Mesenchymal stem cell (in vitro differentiated cells and primary cell): ENCODE results near the gene RBM43.
A peak's percentile ranks its signal among the peaks of the same experiment; 100 is the strongest.

ENCODE experiments used
- DNase-seq: peaks from one replicate; pipeline ENCODE4 v3.0.0-alpha.2; 2013
- H2AFZ ChIP-seq: one replicate; pipeline ENCODE4 v1.6.1; 2013; ENCODE audit warnings: low read depth, mild to moderate bottlenecking, control low read depth, inconsistent platforms, low read length, moderate library complexity
- H2AK5ac ChIP-seq: 2 replicates; pipeline ENCODE4 v1.6.1; 2013; ENCODE audit warnings: low read length, moderate library complexity, mild to moderate bottlenecking, inconsistent platforms; ENCODE audit not compliant: severe bottlenecking
- H2BK120ac ChIP-seq: one replicate; pipeline ENCODE4 v1.6.1; 2013; ENCODE audit warnings: low read depth, mild to moderate bottlenecking, inconsistent platforms, low read length, moderate library complexity
- H2BK12ac ChIP-seq, 2 experiments: one replicate each; pipeline ENCODE4 v1.6.1; 2013; ENCODE audit warnings: inconsistent platforms in 2 of 2, low read length in 2 of 2, mild to moderate bottlenecking in 2 of 2, moderate library complexity in 2 of 2, control low read depth in 1 of 2
- H2BK15ac ChIP-seq: one replicate; pipeline ENCODE4 v1.6.1; 2013; ENCODE audit warnings: mild to moderate bottlenecking, low read depth, inconsistent platforms; ENCODE audit not compliant: poor library complexity, severe bottlenecking
- H2BK5ac ChIP-seq: 2 replicates; pipeline ENCODE4 v1.6.1; 2013; ENCODE audit warnings: low read depth, mild to moderate bottlenecking, low read length, control low read depth, inconsistent platforms; ENCODE audit not compliant: poor library complexity, severe bottlenecking
- H3K14ac ChIP-seq, 2 experiments: one replicate each; pipeline ENCODE4 v1.6.1; 2013; ENCODE audit warnings: inconsistent platforms in 2 of 2, low read length in 2 of 2, control low read depth in 1 of 2, mild to moderate bottlenecking in 1 of 2, moderate library complexity in 1 of 2
- H3K18ac ChIP-seq, 2 experiments: one replicate each; pipeline ENCODE4 v1.6.1; 2013; ENCODE audit warnings: inconsistent platforms in 2 of 2, low read length in 2 of 2, control low read depth in 1 of 2, low read depth in 1 of 2, mild to moderate bottlenecking in 1 of 2
- H3K23ac ChIP-seq, 2 experiments: one replicate each; pipeline ENCODE4 v1.6.1; 2013; ENCODE audit warnings: inconsistent platforms in 2 of 2, low read length in 2 of 2, mild to moderate bottlenecking in 2 of 2, moderate library complexity in 2 of 2, control low read depth in 1 of 2
- H3K27ac ChIP-seq: 2 replicates; pipeline ENCODE4 v1.5.1; 2013; ENCODE audit warnings: mild to moderate bottlenecking, moderate library complexity, low read length, control low read depth, inconsistent platforms; ENCODE audit not compliant: poor library complexity, severe bottlenecking
- H3K27me3 ChIP-seq, 2 experiments: 2 replicates each; pipeline versions ENCODE4 v1.6.1 to v1.7.0; 2013; ENCODE audit warnings: low read length in 2 of 2, mild to moderate bottlenecking in 2 of 2, moderate library complexity in 2 of 2, control low read depth in 1 of 2, inconsistent platforms in 1 of 2; ENCODE audit not compliant: control insufficient read depth in 1 of 2, insufficient read depth in 1 of 2
- H3K36me3 ChIP-seq, 2 experiments: 2 replicates each; pipeline versions ENCODE4 v1.6.1 to v1.7.0; 2013; ENCODE audit warnings: low read length in 2 of 2, control low read depth in 1 of 2, inconsistent platforms in 1 of 2, low read depth in 1 of 2, mild to moderate bottlenecking in 1 of 2; ENCODE audit not compliant: insufficient read depth in 2 of 2, control insufficient read depth in 1 of 2
- H3K4ac ChIP-seq, 2 experiments: one replicate each; pipeline ENCODE4 v1.6.1; 2013; ENCODE audit warnings: inconsistent platforms in 2 of 2, low read length in 2 of 2, mild to moderate bottlenecking in 2 of 2, moderate library complexity in 2 of 2, control low read depth in 1 of 2, low read depth in 1 of 2
- H3K4me1 ChIP-seq: 2 replicates; pipeline ENCODE4 v1.6.1; 2013; ENCODE audit warnings: low read depth, low read length, control low read depth; ENCODE audit not compliant: control insufficient read depth, insufficient read depth
- H3K4me2 ChIP-seq: 2 replicates; pipeline ENCODE4 v1.6.1; 2013; ENCODE audit warnings: low read length, mild to moderate bottlenecking, inconsistent platforms; ENCODE audit not compliant: poor library complexity, severe bottlenecking
- H3K4me3 ChIP-seq, 2 experiments: 2 replicates each; pipeline versions ENCODE4 v1.5.1 to v1.7.0; 2013; ENCODE audit warnings: low read length in 2 of 2, mild to moderate bottlenecking in 2 of 2, control low read depth in 1 of 2, low read depth in 1 of 2; ENCODE audit not compliant: insufficient read depth in 1 of 2
- H3K79me1 ChIP-seq: replicated peaks from 2 replicates; pipeline ENCODE4 v1.6.1; 2013; ENCODE audit warnings: mild to moderate bottlenecking, control low read depth, low read length, inconsistent platforms; ENCODE audit not compliant: poor library complexity, severe bottlenecking
- H3K9ac ChIP-seq: 2 replicates; pipeline ENCODE4 v1.7.0; 2013; ENCODE audit warnings: mild to moderate bottlenecking, low read length, moderate library complexity
- H3K9me3 ChIP-seq: 2 replicates; pipeline ENCODE4 v1.7.0; 2013; ENCODE audit warnings: mild to moderate bottlenecking, low read length; ENCODE audit not compliant: control insufficient read depth
- H4K8ac ChIP-seq: one replicate; pipeline ENCODE4 v1.6.1; 2013; ENCODE audit warnings: inconsistent platforms, mild to moderate bottlenecking, low read length, moderate library complexity
- H4K91ac ChIP-seq: one replicate; pipeline ENCODE4 v1.6.1; 2013; ENCODE audit warnings: mild to moderate bottlenecking, low read length, inconsistent platforms
- WGBS: methylation state at CpG from one replicate; pipeline ENCODE4 v1.1.7; 2013; ENCODE audit warnings: mixed read lengths; 5-methylcytosine and 5-hydroxymethylcytosine counted together

Gene RBM43

GRCh38 chr2:151258121-151258520 is 3.5 kb downstream of the RBM43 start:
- H4K91ac ChIP-seq, result no peak overlapping the region
- H2BK120ac ChIP-seq, result no peak overlapping the region
- H3K4me1 ChIP-seq, result peaks cover 20% of the 10 kb centered on the region
- no peak overlapping the region for H3K9ac ChIP-seq
- peak; percentile 78 for DNase-seq
- no peak overlapping the region for H2AK5ac ChIP-seq
- H2BK15ac ChIP-seq, result no peak overlapping the region
- WGBS, result 97% methylated on average over 2 of the region's 3 CpGs
- peak overlapping the region in 1 of 2 experiments; percentile 21 for H3K18ac ChIP-seq
- no peaks in the 10 kb centered on the region for H3K27me3 ChIP-seq
- H3K9me3 ChIP-seq, result no peaks in the 10 kb centered on the region
- peak overlapping the region; percentile 66 for H3K27ac ChIP-seq
- no peak overlapping the region for H2BK5ac ChIP-seq
- H3K79me1 ChIP-seq, result no peaks in the 10 kb centered on the region
- no peak overlapping the region for H3K4me2 ChIP-seq
- no peak overlapping the region for H3K14ac ChIP-seq
- H3K4ac ChIP-seq, result no peak overlapping the region
- no peak overlapping the region for H3K23ac ChIP-seq
- peaks cover 2 to 25% of the 10 kb centered on the region in 2 experiments for H3K36me3 ChIP-seq
- no peak overlapping the region for H3K4me3 ChIP-seq
- H4K8ac ChIP-seq, result no peak overlapping the region
- H2BK12ac ChIP-seq, result no peak overlapping the region
- no peak overlapping the region for H2AFZ ChIP-seq

- no peaks in the 10 kb centered on the region for H3K79me1 ChIP-seq
- no peak overlapping the region for H2BK120ac ChIP-seq
- H3K27me3 ChIP-seq, result no peaks in the 10 kb centered on the region
- no peak overlapping the region for H2BK12ac ChIP-seq
- no peak overlapping the region for H2BK15ac ChIP-seq
- H3K36me3 ChIP-seq, result peaks cover 2 to 67% of the 10 kb centered on the region in 2 experiments
- H2AFZ ChIP-seq, result no peak overlapping the region
- H3K4ac ChIP-seq, result no peak overlapping the region
- no peak overlapping the region for H3K27ac ChIP-seq
- H4K91ac ChIP-seq, result no peak overlapping the region
- no peak overlapping the region for H3K14ac ChIP-seq
- H3K18ac ChIP-seq, result no peak overlapping the region
- H2AK5ac ChIP-seq, result no peak overlapping the region
- H3K4me1 ChIP-seq, result peaks cover 6% of the 10 kb centered on the region
- H3K9me3 ChIP-seq, result peaks cover 14% of the 10 kb centered on the region
- no peak overlapping the region for H2BK5ac ChIP-seq
- H3K9ac ChIP-seq, result no peak overlapping the region
- no peak overlapping the region for H3K4me3 ChIP-seq
- H3K23ac ChIP-seq, result no peak overlapping the region
- H3K4me2 ChIP-seq, result no peak overlapping the region
- no peak overlapping the region for H4K8ac ChIP-seq
- DNase-seq, result no peak
- 80% methylated on average over 1 of the region's 1 CpG for WGBS
Measured at GRCh38 chr2:151252646-151253045, 9.0 kb downstream of the RBM43 start.

DNA sequence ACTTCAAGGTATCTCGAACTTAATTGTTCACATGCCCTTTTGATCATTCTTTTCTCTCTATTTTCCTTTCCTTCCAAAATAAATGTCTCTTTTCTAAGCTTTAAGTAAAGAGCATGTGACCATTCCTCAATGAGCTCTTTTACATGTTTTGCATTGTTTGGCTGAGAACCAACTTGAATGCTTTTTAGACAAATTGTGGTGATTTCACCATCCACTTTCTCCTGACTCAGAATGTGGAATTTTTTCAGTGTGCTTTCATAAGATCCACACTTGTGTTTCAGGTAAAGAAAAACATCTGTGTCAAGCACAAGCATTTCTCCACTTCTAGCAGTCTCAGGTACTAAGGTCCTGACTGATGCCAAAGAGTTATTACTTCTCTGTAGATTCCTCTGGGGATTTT is 10.7 kb downstream of the RBM43 start:
- no peaks in the 10 kb centered on the region for H3K4me1 ChIP-seq
- H3K27ac ChIP-seq, result peak overlapping the region; percentile 67
- peaks cover 14% of the 10 kb centered on the region for H3K9me3 ChIP-seq
- no peak overlapping the region for H2AFZ ChIP-seq
- H3K4me3 ChIP-seq, result no peak overlapping the region
- H2BK12ac ChIP-seq, result no peak overlapping the region
- no peaks in the 10 kb centered on the region for H3K79me1 ChIP-seq
- H3K14ac ChIP-seq, result no peak overlapping the region
- H3K36me3 ChIP-seq, result peaks cover 2 to 67% of the 10 kb centered on the region in 2 experiments
- no peak overlapping the region for H3K23ac ChIP-seq
- peak; percentile 65 for DNase-seq
- H3K9ac ChIP-seq, result peak overlapping the region; percentile 14
- no peak overlapping the region for H3K18ac ChIP-seq
- H2AK5ac ChIP-seq, result no peak overlapping the region
- no peak overlapping the region for H4K8ac ChIP-seq
- H2BK15ac ChIP-seq, result no peak overlapping the region
- no peaks in the 10 kb centered on the region for H3K27me3 ChIP-seq
- no peak overlapping the region for H3K4ac ChIP-seq
- no peak overlapping the region for H2BK120ac ChIP-seq
- no peak overlapping the region for H2BK5ac ChIP-seq
- H3K4me2 ChIP-seq, result no peak overlapping the region
- WGBS, result 100% methylated on average over 1 of the region's 1 CpG
- no peak overlapping the region for H4K91ac ChIP-seq

DNA sequence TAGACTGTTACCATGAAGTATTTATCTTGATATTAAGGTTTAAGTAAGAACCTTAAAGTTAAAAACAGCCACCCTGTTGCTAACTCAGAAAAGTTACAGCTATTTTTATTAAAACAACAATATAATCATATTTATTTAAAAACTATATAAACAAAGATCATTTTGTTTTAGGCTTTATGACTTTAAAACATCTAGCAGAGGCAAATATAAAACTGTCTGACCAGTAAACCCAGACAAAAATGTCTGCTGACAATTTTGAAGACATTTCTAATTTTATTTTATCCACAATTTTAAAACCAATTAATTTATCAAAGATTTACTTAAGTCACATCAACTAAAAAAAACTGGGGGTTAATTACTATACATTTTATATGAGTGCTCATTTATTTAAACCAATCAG is 14.2 kb downstream of the RBM43 start:
- Histone ChIP-seq H2BK12ac (no peak overlapping the region), H3K4me3 (no peak overlapping the region), H2BK5ac (no peak overlapping the region)

More for the DNA sequence above, 14.2 kb downstream of the RBM43 start:
- Histone ChIP-seq H3K9ac (no peak overlapping the region), H3K27me3 (no peaks in the 10 kb centered on the region), H3K79me1 (no peaks in the 10 kb centered on the region), H3K4me2 (no peak overlapping the region), H3K14ac (no peak overlapping the region), H3K27ac (no peak overlapping the region), H3K9me3 (peaks cover 14% of the 10 kb centered on the region), H3K36me3 (peaks cover 0 to 36% of the 10 kb centered on the region in 2 experiments), H4K8ac (no peak overlapping the region), H2BK120ac (no peak overlapping the region), H3K18ac (no peak overlapping the region), H3K4ac (no peak overlapping the region), H4K91ac (no peak overlapping the region), H2AK5ac (no peak overlapping the region), H2AFZ (no peak overlapping the region), H3K23ac (no peak overlapping the region), H2BK15ac (no peak overlapping the region), H3K4me1 (no peaks in the 10 kb centered on the region)
- no peak for DNase-seq
